Neural cell (in vitro differentiated cells): ENCODE results near the gene CHMP1A.
"Not testable (repeated sequence)": the region's sequence is repeated elsewhere in the genome, so short reads cannot be mapped to it uniquely, and the experiment has no call there.

Source experiments
- EP300 ChIP-seq: fragments of 450-650 bp; conservative IDR thresholded peaks from 2 replicates; pipeline ENCODE4 v1.6.1; 2014; ENCODE audit warnings: antibody characterized with exemption, mild to moderate bottlenecking, moderate library complexity; ENCODE audit not compliant: poor library complexity, severe bottlenecking
- EZH2 ChIP-seq: fragments of 200-600, 300-800 bp; shearing (Covaris generic), sonication (generic); IDR thresholded peaks from 2 replicates; pipeline ENCODE4 v1.6.1; 2014; ENCODE audit warnings: antibody characterized with exemption, low read length, borderline replicate concordance, mild to moderate bottlenecking; ENCODE audit not compliant: insufficient read depth, poor library complexity, severe bottlenecking
- MXI1 ChIP-seq: fragments of 450-650 bp; conservative IDR thresholded peaks from 2 replicates; pipeline ENCODE4 v1.6.1; 2014; ENCODE audit warnings: antibody characterized with exemption, mild to moderate bottlenecking; ENCODE audit not compliant: poor library complexity, severe bottlenecking
- POLR2AphosphoS5 ChIP-seq: IDR thresholded peaks from 2 replicates; pipeline ENCODE4 v1.6.1; 2012
- RAD21 ChIP-seq: fragments of 450-650 bp; conservative IDR thresholded peaks from 2 replicates; pipeline ENCODE4 v1.6.1; 2014; ENCODE audit warnings: antibody characterized with exemption, mild to moderate bottlenecking, moderate library complexity
- SMC3 ChIP-seq: fragments of 450-650 bp; conservative IDR thresholded peaks from 2 replicates; pipeline ENCODE4 v1.6.1; 2014; ENCODE audit warnings: antibody characterized with exemption, mild to moderate bottlenecking, moderate library complexity; ENCODE audit not compliant: poor library complexity
- TAF1 ChIP-seq: IDR thresholded peaks from 2 replicates; pipeline ENCODE4 v1.6.1; 2012; ENCODE audit warnings: low read depth
- TF ChIP-seq, protein P1 (sequence below): fragments of 450-650 bp; IDR thresholded peaks from 2 replicates; pipeline ENCODE4 v1.5.1; 2014; ENCODE audit warnings: antibody characterized with exemption, mild to moderate bottlenecking, moderate library complexity; ENCODE audit not compliant: poor library complexity, severe bottlenecking
- TF ChIP-seq, protein P2 (sequence below): IDR thresholded peaks from 2 replicates; pipeline ENCODE4 v1.6.1; 2012; ENCODE audit warnings: borderline replicate concordance

DNA sequence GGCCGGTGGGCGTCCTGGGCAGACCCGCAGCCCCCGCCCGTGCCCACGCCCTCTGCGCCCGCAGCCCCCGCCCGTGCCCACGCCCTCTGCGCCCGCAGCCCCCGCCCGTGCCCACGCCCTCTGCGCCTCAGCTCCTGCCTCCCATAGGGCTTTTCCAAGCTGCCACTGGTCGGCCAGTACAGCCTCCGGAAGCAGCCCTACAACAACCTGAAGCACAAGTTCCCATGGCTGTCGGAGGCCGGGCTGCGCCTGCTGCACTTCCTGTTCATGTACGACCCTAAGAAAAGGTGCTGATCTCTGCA is 37.2 kb upstream of the CHMP1A start:
- TF ChIP-seq, protein P1, sequence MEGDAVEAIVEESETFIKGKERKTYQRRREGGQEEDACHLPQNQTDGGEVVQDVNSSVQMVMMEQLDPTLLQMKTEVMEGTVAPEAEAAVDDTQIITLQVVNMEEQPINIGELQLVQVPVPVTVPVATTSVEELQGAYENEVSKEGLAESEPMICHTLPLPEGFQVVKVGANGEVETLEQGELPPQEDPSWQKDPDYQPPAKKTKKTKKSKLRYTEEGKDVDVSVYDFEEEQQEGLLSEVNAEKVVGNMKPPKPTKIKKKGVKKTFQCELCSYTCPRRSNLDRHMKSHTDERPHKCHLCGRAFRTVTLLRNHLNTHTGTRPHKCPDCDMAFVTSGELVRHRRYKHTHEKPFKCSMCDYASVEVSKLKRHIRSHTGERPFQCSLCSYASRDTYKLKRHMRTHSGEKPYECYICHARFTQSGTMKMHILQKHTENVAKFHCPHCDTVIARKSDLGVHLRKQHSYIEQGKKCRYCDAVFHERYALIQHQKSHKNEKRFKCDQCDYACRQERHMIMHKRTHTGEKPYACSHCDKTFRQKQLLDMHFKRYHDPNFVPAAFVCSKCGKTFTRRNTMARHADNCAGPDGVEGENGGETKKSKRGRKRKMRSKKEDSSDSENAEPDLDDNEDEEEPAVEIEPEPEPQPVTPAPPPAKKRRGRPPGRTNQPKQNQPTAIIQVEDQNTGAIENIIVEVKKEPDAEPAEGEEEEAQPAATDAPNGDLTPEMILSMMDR = not testable (repeated sequence)
- TF ChIP-seq RAD21, MXI1, POLR2AphosphoS5, EP300, EZH2, TAF1, SMC3: not testable (repeated sequence)
- TF ChIP-seq, protein P2, sequence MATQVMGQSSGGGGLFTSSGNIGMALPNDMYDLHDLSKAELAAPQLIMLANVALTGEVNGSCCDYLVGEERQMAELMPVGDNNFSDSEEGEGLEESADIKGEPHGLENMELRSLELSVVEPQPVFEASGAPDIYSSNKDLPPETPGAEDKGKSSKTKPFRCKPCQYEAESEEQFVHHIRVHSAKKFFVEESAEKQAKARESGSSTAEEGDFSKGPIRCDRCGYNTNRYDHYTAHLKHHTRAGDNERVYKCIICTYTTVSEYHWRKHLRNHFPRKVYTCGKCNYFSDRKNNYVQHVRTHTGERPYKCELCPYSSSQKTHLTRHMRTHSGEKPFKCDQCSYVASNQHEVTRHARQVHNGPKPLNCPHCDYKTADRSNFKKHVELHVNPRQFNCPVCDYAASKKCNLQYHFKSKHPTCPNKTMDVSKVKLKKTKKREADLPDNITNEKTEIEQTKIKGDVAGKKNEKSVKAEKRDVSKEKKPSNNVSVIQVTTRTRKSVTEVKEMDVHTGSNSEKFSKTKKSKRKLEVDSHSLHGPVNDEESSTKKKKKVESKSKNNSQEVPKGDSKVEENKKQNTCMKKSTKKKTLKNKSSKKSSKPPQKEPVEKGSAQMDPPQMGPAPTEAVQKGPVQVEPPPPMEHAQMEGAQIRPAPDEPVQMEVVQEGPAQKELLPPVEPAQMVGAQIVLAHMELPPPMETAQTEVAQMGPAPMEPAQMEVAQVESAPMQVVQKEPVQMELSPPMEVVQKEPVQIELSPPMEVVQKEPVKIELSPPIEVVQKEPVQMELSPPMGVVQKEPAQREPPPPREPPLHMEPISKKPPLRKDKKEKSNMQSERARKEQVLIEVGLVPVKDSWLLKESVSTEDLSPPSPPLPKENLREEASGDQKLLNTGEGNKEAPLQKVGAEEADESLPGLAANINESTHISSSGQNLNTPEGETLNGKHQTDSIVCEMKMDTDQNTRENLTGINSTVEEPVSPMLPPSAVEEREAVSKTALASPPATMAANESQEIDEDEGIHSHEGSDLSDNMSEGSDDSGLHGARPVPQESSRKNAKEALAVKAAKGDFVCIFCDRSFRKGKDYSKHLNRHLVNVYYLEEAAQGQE = not testable (repeated sequence)
